ENCODE results near the gene RAB25. TPM values are rescaled to one million over a fixed set of nuclear protein-coding genes. Genes with fewer than 3 reads are reported as not detected.
A peak's percentile ranks its signal among the peaks of the same experiment; 100 is the strongest.

RAB25 gene
- total RNA-seq, 1 donor from 2014 or later: 52.1 TPM

GRCh38 chr1:156104065-156104810, 43.3 kb downstream of the RAB25 start:
- H3K36me3 ChIP-seq: no peaks in the 10 kb centered on the region
- intact Hi-C loops (cut with DNase I): no loop called here
- DNase-seq (ENCODE audit: extremely low spot score in 2 of 2): no peak
- H3K27ac ChIP-seq: peak overlapping the region; percentile 99
- no peak for TF ChIP-seq POLR2A (IDR thresholded peaks at IDR 0.05)
- peak; percentile 65 to 70 for TF ChIP-seq POLR2AphosphoS5 (IDR thresholded peaks at IDR 0.05; ENCODE audit: insufficient read depth in 1 of 2, low read depth in 1 of 2)
- H3K9me3 ChIP-seq: no peaks in the 10 kb centered on the region
- H3K4me1 ChIP-seq: peaks cover 69% of the 10 kb centered on the region
- peak overlapping the region in 1 of 2 donors; percentile 17 for H3K4me3 ChIP-seq
- H3K27me3 ChIP-seq: no peaks in the 10 kb centered on the region

GRCh38 chr1:156104861-156105832, 44.2 kb downstream of the RAB25 start:
- Histone ChIP-seq H3K36me3 (no peaks in the 10 kb centered on the region), H3K4me3 (peak overlapping the region; percentile 31 to 43), H3K27ac (peak overlapping the region; percentile 99), H3K4me1 (peaks cover 68% of the 10 kb centered on the region), H3K27me3 (no peaks in the 10 kb centered on the region), H3K9me3 (no peaks in the 10 kb centered on the region)
- TF ChIP-seq CTCF (IDR thresholded peaks at IDR 0.05): no peak
- DNase-seq (ENCODE audit: extremely low spot score in 2 of 2): no peak
- intact Hi-C loops (cut with DNase I): no loop called here

GRCh38 chr1:156106624-156107488, 45.9 kb downstream of the RAB25 start:
- Histone ChIP-seq H3K9me3 (no peaks in the 10 kb centered on the region), H3K27me3 (no peaks in the 10 kb centered on the region), H3K4me1 (peaks cover 59% of the 10 kb centered on the region), H3K4me3 (peak overlapping the region; percentile 31 to 43), H3K36me3 (no peaks in the 10 kb centered on the region), H3K27ac (peak overlapping the region; percentile 99)
- no peak for DNase-seq (ENCODE audit: extremely low spot score in 2 of 2)
- intact Hi-C loops (cut with DNase I): no loop called here
- TF ChIP-seq POLR2A (IDR thresholded peaks at IDR 0.05): no peak
- no peak for TF ChIP-seq CTCF (IDR thresholded peaks at IDR 0.05)
- TF ChIP-seq POLR2AphosphoS5 (IDR thresholded peaks at IDR 0.05; ENCODE audit: insufficient read depth in 1 of 2, low read depth in 1 of 2): no peak

GRCh38 chr1:156108057-156108456, 47.1 kb downstream of the RAB25 start:
- Histone ChIP-seq H3K9me3 (no peaks in the 10 kb centered on the region), H3K27me3 (no peaks in the 10 kb centered on the region), H3K27ac (peak overlapping the region; percentile 29), H3K36me3 (no peaks in the 10 kb centered on the region), H3K4me3 (no peak overlapping the region), H3K4me1 (peaks cover 59% of the 10 kb centered on the region)
- no peak for DNase-seq (ENCODE audit: extremely low spot score in 2 of 2)
- intact Hi-C loops (cut with DNase I): no loop called here
- no peak for TF ChIP-seq CTCF (IDR thresholded peaks at IDR 0.05)
- no peak for TF ChIP-seq POLR2AphosphoS5 (IDR thresholded peaks at IDR 0.05; ENCODE audit: insufficient read depth in 1 of 2, low read depth in 1 of 2)
- no peak for TF ChIP-seq POLR2A (IDR thresholded peaks at IDR 0.05)

GRCh38 chr1:156108664-156109241, 47.8 kb downstream of the RAB25 start:
- no peaks in the 10 kb centered on the region for H3K36me3 ChIP-seq
- intact Hi-C loops (cut with DNase I): no loop called here
- H3K4me1 ChIP-seq: peaks cover 59% of the 10 kb centered on the region
- no peak overlapping the region for H3K4me3 ChIP-seq
- DNase-seq (ENCODE audit: extremely low spot score in 2 of 2): no peak
- no peaks in the 10 kb centered on the region for H3K27me3 ChIP-seq
- TF ChIP-seq POLR2A (IDR thresholded peaks at IDR 0.05) (no peak), POLR2AphosphoS5 (IDR thresholded peaks at IDR 0.05; ENCODE audit: insufficient read depth in 1 of 2, low read depth in 1 of 2) (no peak), CTCF (IDR thresholded peaks at IDR 0.05) (no peak)
- peak overlapping the region; percentile 42 for H3K27ac ChIP-seq
- no peaks in the 10 kb centered on the region for H3K9me3 ChIP-seq
